Mucosa of rectum (tissue), 2 donors: Measurements from ENCODE around the gene CTPS1.

Experiments
- H3K27ac ChIP-seq, 2 donors: one replicate each; pipeline ENCODE4 v1.7.0; 2013; ENCODE audit warnings: inconsistent platforms in 2 of 2, low read depth in 2 of 2, low read length in 2 of 2
- H3K27me3 ChIP-seq, 2 donors: one replicate each; pipeline ENCODE4 v1.7.0; 2013; ENCODE audit warnings: low read length in 2 of 2; ENCODE audit not compliant: control insufficient read depth in 2 of 2, insufficient read depth in 2 of 2
- H3K36me3 ChIP-seq, 2 donors: one replicate each; pipeline ENCODE4 v1.7.0; 2013; ENCODE audit warnings: low read length in 2 of 2; ENCODE audit not compliant: control insufficient read depth in 2 of 2, insufficient read depth in 2 of 2
- H3K4me1 ChIP-seq, 2 donors: one replicate each; pipeline ENCODE4 v1.7.0; 2013; ENCODE audit warnings: low read length in 2 of 2, mild to moderate bottlenecking in 1 of 2; ENCODE audit not compliant: control insufficient read depth in 2 of 2, insufficient read depth in 2 of 2
- H3K4me3 ChIP-seq, 2 donors: one replicate each; pipeline ENCODE4 v1.7.0; 2013; ENCODE audit warnings: low read length in 2 of 2
- H3K9ac ChIP-seq, 2 donors: one replicate each; pipeline ENCODE4 v1.7.0; 2013; ENCODE audit warnings: low read length in 2 of 2, low read depth in 1 of 2, mild to moderate bottlenecking in 1 of 2
- H3K9me3 ChIP-seq, 2 donors: one replicate each; pipeline ENCODE4 v1.7.0; 2013; ENCODE audit warnings: low read length in 2 of 2; ENCODE audit not compliant: control insufficient read depth in 2 of 2
- donor health status: healthy.
- donor health status: Normal muscosa, but diverticular disease.

Gene CTPS1, protein sequence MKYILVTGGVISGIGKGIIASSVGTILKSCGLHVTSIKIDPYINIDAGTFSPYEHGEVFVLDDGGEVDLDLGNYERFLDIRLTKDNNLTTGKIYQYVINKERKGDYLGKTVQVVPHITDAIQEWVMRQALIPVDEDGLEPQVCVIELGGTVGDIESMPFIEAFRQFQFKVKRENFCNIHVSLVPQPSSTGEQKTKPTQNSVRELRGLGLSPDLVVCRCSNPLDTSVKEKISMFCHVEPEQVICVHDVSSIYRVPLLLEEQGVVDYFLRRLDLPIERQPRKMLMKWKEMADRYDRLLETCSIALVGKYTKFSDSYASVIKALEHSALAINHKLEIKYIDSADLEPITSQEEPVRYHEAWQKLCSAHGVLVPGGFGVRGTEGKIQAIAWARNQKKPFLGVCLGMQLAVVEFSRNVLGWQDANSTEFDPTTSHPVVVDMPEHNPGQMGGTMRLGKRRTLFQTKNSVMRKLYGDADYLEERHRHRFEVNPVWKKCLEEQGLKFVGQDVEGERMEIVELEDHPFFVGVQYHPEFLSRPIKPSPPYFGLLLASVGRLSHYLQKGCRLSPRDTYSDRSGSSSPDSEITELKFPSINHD

DNA sequence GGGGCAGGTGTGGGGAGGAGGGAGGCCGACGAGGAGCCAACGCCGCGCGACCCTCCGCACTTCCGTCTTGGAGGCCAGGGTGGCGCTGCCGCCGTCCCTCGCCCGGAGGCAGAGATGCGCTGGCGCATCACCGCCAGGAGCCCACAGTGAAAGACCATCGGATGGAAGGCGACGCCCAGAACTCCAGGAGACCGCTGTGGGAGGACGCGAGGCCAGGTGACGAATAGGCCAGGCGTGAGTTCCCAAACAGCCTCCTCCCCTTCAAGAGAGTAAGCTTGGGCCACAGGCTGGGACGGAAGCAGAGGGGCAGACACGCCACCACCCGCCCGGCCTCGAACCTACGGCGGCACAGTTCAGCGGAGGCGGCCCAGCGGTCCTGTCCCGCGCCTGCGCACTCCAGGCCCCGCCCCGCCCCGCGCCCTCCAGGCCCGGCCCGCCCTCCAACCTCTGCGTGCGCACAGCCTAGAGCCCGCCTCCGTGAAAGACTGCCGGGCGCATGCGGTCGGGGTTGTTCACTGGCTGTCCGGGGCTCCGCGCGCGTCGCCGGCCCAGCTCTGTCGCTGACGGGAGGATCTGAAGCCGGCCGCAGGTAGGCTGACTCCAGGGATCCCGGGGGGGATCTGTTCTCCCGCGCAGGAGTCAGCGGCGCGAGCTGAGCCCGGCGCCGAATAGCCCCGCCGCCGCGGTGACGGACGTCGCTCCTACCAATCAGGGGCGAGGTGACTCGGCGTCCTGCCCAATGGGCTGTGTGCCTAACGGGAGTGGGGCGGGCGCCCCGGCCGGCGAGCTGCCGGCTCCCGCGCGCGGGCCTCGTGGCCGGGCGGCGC lies at the start of gene CTPS1:
CTPS1 (plus strand) TSS at position 456 of the 827 bp plus-strand sequence. CDS start 3,595 bp downstream, outside the sequence.
- no peaks in the 10 kb centered on the region for H3K27me3 ChIP-seq
- H3K36me3 ChIP-seq = no peaks in the 10 kb centered on the region
- peak within 1 kb of the TSS; percentile 83 to 91 for H3K27ac ChIP-seq
- peaks cover 12 to 13% of the 10 kb centered on the region in 2 donors for H3K4me1 ChIP-seq
- peak within 1 kb of the TSS; percentile 78 to 93 for H3K4me3 ChIP-seq
- H3K9ac ChIP-seq = peak within 1 kb of the TSS; percentile 81 to 85
- H3K9me3 ChIP-seq = no peaks in the 10 kb centered on the region

DNA sequence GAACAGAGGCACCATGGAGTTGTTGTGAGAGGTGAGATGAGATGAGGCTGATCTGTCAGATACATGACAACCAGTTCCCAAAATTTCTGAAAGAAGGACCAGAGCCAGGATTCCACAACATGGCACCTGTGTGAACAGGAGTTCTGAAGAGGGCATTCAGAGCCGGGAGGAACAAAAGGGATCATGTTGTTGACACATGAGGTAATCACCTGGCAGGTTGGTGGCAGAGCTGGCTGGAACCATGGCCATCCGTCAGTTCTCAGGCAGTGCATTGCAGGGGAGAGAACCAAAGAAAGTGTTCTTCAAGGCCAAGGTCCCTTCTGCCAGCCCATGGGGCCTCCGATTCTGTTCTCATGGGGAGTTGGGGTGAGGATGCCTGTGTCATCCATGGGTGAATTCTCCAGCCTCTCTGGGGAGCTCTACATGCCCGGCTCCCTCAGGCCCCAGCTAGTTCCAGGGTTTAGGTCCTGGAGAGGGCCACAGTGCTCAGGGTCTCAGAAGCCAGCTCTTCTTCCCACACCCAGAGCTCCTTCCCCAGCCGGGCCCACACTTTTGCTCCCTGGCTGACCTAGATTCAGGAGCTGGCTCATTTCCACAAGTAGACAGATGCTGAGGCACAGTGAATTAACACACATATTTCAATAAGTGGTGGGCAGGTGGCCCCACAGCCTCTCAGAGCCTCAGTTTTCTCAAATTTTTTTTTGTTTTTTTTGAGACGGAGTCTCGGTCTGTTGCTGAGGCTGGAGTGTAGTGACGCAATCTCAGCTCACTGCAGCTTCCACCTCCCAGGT lies 49.1 kb upstream of the CTPS1 start:
- Histone ChIP-seq H3K36me3 (no peaks in the 10 kb centered on the region), H3K27ac (no peak overlapping the region), H3K4me3 (no peak overlapping the region), H3K27me3 (no peaks in the 10 kb centered on the region), H3K4me1 (no peaks in the 10 kb centered on the region), H3K9ac (no peak overlapping the region), H3K9me3 (no peaks in the 10 kb centered on the region)

DNA sequence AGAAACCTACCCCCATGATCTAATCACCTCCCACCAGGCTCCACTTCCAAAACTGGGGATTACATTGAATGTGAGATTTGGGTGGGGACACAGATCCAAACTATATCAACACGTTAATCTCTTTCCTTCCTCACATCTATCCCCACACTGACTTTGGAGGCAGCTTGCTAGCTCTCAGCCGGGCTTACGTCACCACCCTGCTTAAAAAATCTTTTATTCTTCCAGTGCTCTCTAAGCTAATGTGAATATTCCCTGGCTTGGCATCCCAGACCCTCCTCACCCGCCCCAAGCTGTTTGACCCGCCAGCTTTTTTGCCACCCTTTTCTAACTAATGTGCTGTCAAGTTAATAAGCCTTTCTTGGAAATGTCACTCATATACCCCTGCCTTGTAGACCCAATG lies 47.9 kb upstream of the CTPS1 start:
- H3K9me3 ChIP-seq = no peaks in the 10 kb centered on the region

DNA sequence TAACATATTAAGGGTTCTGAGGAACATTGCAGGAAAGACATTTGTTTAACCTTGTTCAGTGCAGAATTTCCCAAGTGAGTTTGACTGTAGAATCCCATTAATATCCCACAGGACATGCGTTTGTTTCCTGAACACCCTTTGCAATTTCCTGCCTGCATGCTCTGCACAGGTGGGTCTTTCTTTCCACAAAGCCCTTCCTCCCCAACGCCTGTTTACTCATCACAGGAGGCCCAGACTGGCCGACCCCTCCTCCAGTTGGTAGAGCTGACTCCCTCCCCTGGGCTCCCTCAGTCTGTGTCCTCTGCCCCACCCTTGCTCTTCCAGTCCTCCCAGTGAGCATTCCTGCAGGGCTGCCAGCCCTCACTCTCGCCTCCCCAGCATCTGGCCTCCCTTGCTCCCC lies 47.5 kb upstream of the CTPS1 start:
- H3K9me3 ChIP-seq = no peaks in the 10 kb centered on the region
- no peak overlapping the region for H3K9ac ChIP-seq
- no peaks in the 10 kb centered on the region for H3K4me1 ChIP-seq
- H3K27me3 ChIP-seq = no peaks in the 10 kb centered on the region
- no peaks in the 10 kb centered on the region for H3K36me3 ChIP-seq
- H3K4me3 ChIP-seq = no peak overlapping the region
- no peak overlapping the region for H3K27ac ChIP-seq

More for the DNA sequence above, 47.9 kb upstream of the CTPS1 start:
- Histone ChIP-seq H3K4me1 (no peaks in the 10 kb centered on the region), H3K27me3 (no peaks in the 10 kb centered on the region), H3K4me3 (no peak overlapping the region), H3K27ac (no peak overlapping the region), H3K36me3 (no peaks in the 10 kb centered on the region), H3K9ac (no peak overlapping the region)

DNA sequence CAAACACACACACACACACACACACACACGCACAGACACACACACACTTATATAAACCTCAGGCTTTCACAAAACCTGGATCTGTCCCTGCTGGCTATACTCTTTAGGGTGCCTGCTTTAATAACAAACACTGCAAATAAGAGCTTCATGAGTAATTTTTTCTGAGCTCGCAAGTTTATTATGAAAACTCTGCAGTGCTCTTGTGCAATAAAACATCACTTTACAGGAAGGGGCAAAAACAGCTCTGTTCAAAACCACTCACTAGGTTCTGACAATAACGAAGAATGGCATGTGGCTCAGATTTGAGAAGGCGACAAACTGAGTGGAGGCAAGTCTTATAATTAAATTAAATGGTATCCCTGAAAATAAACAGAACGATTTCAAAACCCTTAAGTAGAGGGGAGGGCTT lies 42.6 kb upstream of the CTPS1 start:
- Histone ChIP-seq H3K27ac (no peak overlapping the region), H3K4me1 (peaks cover 3 to 4% of the 10 kb centered on the region in 2 donors), H3K27me3 (no peaks in the 10 kb centered on the region), H3K9ac (no peak overlapping the region), H3K9me3 (no peaks in the 10 kb centered on the region), H3K36me3 (no peaks in the 10 kb centered on the region), H3K4me3 (no peak overlapping the region)

DNA sequence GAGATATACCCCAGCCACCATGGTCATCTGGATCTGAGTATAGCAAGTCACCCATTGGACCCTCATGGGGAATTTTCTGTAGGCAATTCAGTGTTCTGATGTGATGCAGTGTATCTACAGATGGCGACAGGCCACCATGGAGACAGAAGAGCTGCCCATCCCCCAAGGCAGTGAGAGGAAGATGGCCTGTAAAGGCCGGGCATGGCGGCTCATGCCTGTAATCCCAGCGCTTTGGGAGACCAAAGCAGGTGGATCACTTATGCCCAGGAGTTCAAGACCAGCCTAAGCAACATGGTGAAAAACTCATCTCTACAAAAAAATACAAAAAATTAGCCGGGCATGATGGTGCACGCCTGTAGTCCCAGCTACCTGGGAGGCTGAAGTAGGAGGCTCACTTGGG lies 41.1 kb upstream of the CTPS1 start:
- H3K9me3 ChIP-seq = no peaks in the 10 kb centered on the region
- peaks cover 3 to 4% of the 10 kb centered on the region in 2 donors for H3K4me1 ChIP-seq
- H3K4me3 ChIP-seq = no peak overlapping the region
- H3K27ac ChIP-seq = no peak overlapping the region
- H3K27me3 ChIP-seq = no peaks in the 10 kb centered on the region
- H3K36me3 ChIP-seq = no peaks in the 10 kb centered on the region
- H3K9ac ChIP-seq = no peak overlapping the region

DNA sequence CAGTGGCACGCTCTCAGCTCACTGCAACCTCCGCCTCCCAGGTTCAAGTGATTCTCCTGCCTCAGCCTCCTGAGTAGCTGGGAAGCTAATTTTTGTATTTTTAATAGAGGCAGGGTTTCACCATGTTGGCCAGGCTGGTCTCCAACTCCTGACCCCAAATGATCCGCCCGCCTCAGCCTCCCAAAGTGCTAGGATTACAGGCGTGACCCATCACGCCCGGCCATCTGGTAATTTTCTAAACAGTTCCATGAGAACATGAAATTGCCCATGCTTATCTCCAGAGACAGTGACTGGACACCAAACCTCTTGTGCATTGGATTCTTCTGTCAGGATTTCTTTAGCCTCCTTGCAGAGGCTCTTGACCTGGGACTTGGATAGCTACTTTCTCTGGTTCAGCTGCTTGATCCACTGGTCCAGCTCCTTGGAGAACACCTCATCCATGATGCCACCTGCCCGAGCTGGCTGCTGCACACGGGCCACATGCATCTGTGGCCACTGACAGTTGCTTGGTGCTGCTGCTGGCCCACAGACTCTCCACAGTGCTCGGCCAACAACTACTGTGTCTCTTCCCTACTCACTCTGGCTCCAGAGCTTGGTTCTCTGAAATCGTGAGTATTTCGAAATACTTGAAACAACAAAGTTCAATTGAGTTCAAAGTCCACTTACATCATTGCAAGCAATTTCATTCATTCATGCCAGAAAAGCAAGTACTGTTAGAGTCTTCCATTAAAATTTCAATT lies 40.0 kb upstream of the CTPS1 start:
- H3K4me1 ChIP-seq = peaks cover 3 to 4% of the 10 kb centered on the region in 2 donors
- no peaks in the 10 kb centered on the region for H3K27me3 ChIP-seq
- H3K4me3 ChIP-seq = no peak overlapping the region
- H3K27ac ChIP-seq = peak overlapping the region; percentile 38 to 57
- no peaks in the 10 kb centered on the region for H3K9me3 ChIP-seq
- no peak overlapping the region for H3K9ac ChIP-seq
- H3K36me3 ChIP-seq = no peaks in the 10 kb centered on the region

DNA sequence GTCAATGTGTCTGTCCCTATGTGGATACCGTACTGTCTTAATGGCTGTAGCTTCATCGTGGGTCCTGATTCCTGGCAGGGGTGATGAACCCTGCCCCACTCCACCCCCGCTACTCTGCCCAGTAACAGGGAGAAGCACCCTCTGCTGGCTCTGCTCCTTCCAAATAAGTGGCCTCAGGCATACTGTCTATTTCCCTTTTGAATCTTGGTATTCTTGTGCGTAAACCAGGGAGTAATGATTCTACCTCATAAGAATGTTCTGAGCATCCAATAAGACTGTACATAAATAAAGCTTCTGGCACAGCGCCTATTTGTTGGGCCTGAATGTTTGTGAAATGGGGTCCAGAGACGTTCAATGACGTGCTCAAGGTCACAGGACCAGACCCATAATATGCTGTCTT lies 35.2 kb upstream of the CTPS1 start:
- H3K4me1 ChIP-seq = peaks cover 4 to 5% of the 10 kb centered on the region in 2 donors

DNA sequence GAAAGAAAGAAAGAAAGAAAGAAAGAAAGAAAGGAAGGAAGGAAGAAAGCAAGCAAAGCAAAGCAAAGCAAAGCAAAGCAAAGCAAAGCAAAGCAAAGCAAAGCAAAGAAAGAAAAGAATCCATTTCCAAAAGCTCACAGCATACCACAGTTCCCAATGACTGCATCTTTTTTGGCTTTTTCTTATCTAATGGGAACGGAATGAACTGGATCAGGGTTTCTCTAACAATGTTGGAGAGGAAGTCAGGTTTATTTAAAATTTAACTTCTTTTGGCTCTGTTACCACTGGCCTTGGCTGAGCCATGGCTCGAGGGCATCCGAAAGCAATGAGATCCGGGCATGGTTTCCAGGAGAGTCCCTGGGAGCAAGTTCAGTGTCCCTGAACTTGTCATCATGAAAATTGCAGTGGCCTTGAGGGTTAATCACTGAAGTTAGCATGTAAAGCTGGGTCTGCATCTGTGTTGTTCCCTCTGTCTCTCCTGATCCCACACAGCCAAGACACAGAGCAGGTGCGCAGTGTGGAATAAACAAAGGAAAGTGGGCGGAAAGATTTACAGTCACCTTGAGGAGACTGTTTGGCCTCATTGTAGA lies 34.6 kb upstream of the CTPS1 start:
- no peaks in the 10 kb centered on the region for H3K27me3 ChIP-seq
- H3K9ac ChIP-seq = no peak overlapping the region
- no peaks in the 10 kb centered on the region for H3K36me3 ChIP-seq
- H3K27ac ChIP-seq = peak overlapping the region in 1 of 2 donors; percentile 48
- H3K4me3 ChIP-seq = no peak overlapping the region
- H3K4me1 ChIP-seq = peaks cover 0 to 3% of the 10 kb centered on the region in 2 donors
- H3K9me3 ChIP-seq = no peaks in the 10 kb centered on the region

More for the DNA sequence above, 35.2 kb upstream of the CTPS1 start:
- H3K4me3 ChIP-seq = no peak overlapping the region
- H3K9me3 ChIP-seq = no peaks in the 10 kb centered on the region
- peak overlapping the region in 1 of 2 donors; percentile 48 for H3K27ac ChIP-seq
- H3K9ac ChIP-seq = no peak overlapping the region
- no peaks in the 10 kb centered on the region for H3K27me3 ChIP-seq
- H3K36me3 ChIP-seq = no peaks in the 10 kb centered on the region
